HepG2 (cell line): ENCODE measurements around the gene ATP11A. TPM values are rescaled to one million over a fixed set of nuclear protein-coding genes. Genes with fewer than 3 reads are reported as not detected.

Experiments used
- CREB1 ChIP-seq, 2 experiments: fragments of 450-650 bp in 1 of 2; IDR thresholded peaks; 2 replicates each; pipeline ENCODE4 v1.6.1; 2016 to 2017; ENCODE audit warnings: control low read depth in 1 of 2, mild to moderate bottlenecking in 1 of 2, missing compliant biosample characterization in 1 of 2, missing genetic modification characterization in 1 of 2
- MYC ChIP-seq: sonication (generic); formaldehyde crosslinking; IDR thresholded peaks from 2 replicates; pipeline ENCODE4 v1.9.0; 2021; ENCODE audit warnings: missing genetic modification reagents, borderline replicate concordance
- NCOA5 ChIP-seq: sonication (generic); formaldehyde crosslinking; IDR thresholded peaks from 2 replicates; pipeline ENCODE4 v1.4.0; 2020; ENCODE audit warnings: missing genetic modification reagents
- NR2C2 ChIP-seq: sonication (generic); formaldehyde crosslinking; IDR thresholded peaks from 2 replicates; pipeline ENCODE4 v1.4.0; 2020; ENCODE audit warnings: missing genetic modification reagents, mild to moderate bottlenecking, moderate library complexity, borderline replicate concordance
- SMYD3 ChIP-seq: sonication (generic); formaldehyde crosslinking; IDR thresholded peaks from 2 replicates; pipeline ENCODE4 v1.8.1; 2023; ENCODE audit warnings: mild to moderate bottlenecking, missing genetic modification reagents
- ZNF761 ChIP-seq: sonication (generic); formaldehyde crosslinking; conservative IDR thresholded peaks from 2 replicates; pipeline ENCODE4 v1.4.0; 2020; ENCODE audit warnings: mild to moderate bottlenecking, missing genetic modification reagents
- ZNF879 ChIP-seq: sonication (generic); formaldehyde crosslinking; IDR thresholded peaks from 2 replicates; pipeline ENCODE4 v1.8.1; 2023; ENCODE audit warnings: missing genetic modification reagents
- polyA plus RNA-seq, 8 experiments: library from polyadenylated mRNA; depleted of rRNA in 3 of 8; stranded (reverse) in 7 of 8; unstranded in 1 of 8; fragments of >200 nt; fragmentation: Illumina TruSeq in 4 of 8; extraction: Trizol in 4 of 8; gene quantifications; 2 replicates each; pipeline versions ENCODE4 v1.2.1 to v1.2.3, GENCODE V29; 2011 to 2016; ENCODE audit warnings: low read depth in 4 of 8, missing spikeins in 1 of 8, mixed read lengths in 1 of 8; ENCODE audit not compliant: insufficient read depth in 1 of 8
- total RNA-seq, 5 experiments: library from RNA; depleted of rRNA; stranded (reverse); fragments of >200 nt; fragmentation: Illumina TruSeq; extraction: Trizol; gene quantifications; 2 replicates each; pipeline ENCODE4 v1.2.3, GENCODE V29; 2016; ENCODE audit warnings: low read depth in 1 of 5
- TF ChIP-seq, protein P1 (sequence below): sonication (generic); formaldehyde crosslinking; IDR thresholded peaks from one replicate; pipeline ENCODE4 v1.5.1; 2020; ENCODE audit warnings: mild to moderate bottlenecking, missing genetic modification reagents; ENCODE audit errors: not compliant biosample characterization
- TF ChIP-seq, protein P2 (sequence below): sonication (generic); formaldehyde crosslinking; IDR thresholded peaks from 2 replicates; pipeline ENCODE4 v1.4.0; 2020; ENCODE audit warnings: mild to moderate bottlenecking, low read depth, missing genetic modification reagents
- TF ChIP-seq, protein P3 (sequence below): sonication (generic); formaldehyde crosslinking; IDR thresholded peaks from 2 replicates; pipeline ENCODE4 v1.4.0; 2020; ENCODE audit warnings: missing genetic modification reagents
- TF ChIP-seq, protein P4 (sequence below): IDR thresholded peaks from 2 replicates; pipeline ENCODE4 v1.6.1; 2016; ENCODE audit warnings: missing genetic modification reagents, missing compliant biosample characterization

Gene ATP11A
- total and polyA plus RNA-seq, 2 of the 13 experiments (the other 11 are each of a cell fraction or from before 2014, with no cell fraction given), result 18.4 to 20.1 TPM

GRCh38 chr13:112721198-112722104, 31.6 kb downstream of the ATP11A start (continued):
- TF ChIP-seq, protein P1, sequence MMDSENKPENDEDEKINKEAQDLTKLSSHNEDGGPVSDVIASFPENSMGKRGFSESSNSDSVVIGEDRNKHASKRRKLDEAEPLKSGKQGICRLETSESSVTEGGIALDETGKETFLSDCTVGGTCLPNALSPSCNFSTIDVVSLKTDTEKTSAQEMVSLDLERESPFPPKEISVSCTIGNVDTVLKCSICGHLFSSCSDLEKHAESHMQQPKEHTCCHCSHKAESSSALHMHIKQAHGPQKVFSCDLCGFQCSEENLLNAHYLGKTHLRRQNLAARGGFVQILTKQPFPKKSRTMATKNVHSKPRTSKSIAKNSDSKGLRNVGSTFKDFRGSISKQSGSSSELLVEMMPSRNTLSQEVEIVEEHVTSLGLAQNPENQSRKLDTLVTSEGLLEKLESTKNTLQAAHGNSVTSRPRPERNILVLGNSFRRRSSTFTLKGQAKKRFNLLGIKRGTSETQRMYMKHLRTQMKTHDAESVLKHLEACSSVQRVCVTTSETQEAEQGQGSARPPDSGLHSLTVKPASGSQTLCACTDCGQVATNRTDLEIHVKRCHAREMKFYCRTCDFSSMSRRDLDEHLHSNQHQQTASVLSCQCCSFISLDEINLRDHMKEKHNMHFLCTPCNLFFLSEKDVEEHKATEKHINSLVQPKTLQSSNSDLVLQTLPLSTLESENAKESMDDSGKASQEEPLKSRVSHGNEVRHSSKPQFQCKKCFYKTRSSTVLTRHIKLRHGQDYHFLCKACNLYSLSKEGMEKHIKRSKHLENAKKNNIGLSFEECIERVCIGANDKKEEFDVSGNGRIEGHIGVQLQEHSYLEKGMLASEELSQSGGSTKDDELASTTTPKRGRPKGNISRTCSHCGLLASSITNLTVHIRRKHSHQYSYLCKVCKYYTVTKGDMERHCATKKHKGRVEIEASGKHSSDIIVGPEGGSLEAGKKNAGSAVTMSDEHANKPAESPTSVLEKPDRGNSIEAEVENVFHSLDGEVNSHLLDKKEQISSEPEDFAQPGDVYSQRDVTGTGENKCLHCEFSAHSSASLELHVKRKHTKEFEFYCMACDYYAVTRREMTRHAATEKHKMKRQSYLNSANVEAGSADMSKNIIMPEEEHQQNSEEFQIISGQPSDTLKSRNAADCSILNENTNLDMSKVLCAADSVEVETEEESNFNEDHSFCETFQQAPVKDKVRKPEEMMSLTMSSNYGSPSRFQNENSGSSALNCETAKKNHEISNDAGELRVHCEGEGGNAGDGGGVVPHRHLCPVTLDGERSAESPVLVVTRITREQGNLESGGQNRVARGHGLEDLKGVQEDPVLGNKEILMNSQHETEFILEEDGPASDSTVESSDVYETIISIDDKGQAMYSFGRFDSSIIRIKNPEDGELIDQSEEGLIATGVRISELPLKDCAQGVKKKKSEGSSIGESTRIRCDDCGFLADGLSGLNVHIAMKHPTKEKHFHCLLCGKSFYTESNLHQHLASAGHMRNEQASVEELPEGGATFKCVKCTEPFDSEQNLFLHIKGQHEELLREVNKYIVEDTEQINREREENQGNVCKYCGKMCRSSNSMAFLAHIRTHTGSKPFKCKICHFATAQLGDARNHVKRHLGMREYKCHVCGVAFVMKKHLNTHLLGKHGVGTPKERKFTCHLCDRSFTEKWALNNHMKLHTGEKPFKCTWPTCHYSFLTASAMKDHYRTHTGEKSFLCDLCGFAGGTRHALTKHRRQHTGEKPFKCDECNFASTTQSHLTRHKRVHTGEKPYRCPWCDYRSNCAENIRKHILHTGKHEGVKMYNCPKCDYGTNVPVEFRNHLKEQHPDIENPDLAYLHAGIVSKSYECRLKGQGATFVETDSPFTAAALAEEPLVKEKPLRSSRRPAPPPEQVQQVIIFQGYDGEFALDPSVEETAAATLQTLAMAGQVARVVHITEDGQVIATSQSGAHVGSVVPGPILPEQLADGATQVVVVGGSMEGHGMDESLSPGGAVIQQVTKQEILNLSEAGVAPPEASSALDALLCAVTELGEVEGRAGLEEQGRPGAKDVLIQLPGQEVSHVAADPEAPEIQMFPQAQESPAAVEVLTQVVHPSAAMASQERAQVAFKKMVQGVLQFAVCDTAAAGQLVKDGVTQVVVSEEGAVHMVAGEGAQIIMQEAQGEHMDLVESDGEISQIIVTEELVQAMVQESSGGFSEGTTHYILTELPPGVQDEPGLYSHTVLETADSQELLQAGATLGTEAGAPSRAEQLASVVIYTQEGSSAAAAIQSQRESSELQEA, result no peak
- TF ChIP-seq ZNF761 (CRISPR knock-in tag) (no peak), SMYD3 (no peak), NR2C2 (CRISPR knock-in tag) (peak; percentile 76; the same call in 1 of the 2 replicates), CREB1 (IDR thresholded peaks at IDR 0.05) (no peak), CREB1 (CRISPR knock-in tag; IDR thresholded peaks at IDR 0.05) (no peak), NCOA5 (CRISPR knock-in tag) (no peak), ZNF879 (CRISPR knock-in tag) (0 out of 2 replicates have a peak, but pooled peaks have one; percentile 67), MYC (no peak; the same call in 1 of the 2 replicates)
- TF ChIP-seq, protein P2, sequence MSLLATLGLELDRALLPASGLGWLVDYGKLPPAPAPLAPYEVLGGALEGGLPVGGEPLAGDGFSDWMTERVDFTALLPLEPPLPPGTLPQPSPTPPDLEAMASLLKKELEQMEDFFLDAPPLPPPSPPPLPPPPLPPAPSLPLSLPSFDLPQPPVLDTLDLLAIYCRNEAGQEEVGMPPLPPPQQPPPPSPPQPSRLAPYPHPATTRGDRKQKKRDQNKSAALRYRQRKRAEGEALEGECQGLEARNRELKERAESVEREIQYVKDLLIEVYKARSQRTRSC (CRISPR knock-in tag), result no peak
- TF ChIP-seq, protein P3, sequence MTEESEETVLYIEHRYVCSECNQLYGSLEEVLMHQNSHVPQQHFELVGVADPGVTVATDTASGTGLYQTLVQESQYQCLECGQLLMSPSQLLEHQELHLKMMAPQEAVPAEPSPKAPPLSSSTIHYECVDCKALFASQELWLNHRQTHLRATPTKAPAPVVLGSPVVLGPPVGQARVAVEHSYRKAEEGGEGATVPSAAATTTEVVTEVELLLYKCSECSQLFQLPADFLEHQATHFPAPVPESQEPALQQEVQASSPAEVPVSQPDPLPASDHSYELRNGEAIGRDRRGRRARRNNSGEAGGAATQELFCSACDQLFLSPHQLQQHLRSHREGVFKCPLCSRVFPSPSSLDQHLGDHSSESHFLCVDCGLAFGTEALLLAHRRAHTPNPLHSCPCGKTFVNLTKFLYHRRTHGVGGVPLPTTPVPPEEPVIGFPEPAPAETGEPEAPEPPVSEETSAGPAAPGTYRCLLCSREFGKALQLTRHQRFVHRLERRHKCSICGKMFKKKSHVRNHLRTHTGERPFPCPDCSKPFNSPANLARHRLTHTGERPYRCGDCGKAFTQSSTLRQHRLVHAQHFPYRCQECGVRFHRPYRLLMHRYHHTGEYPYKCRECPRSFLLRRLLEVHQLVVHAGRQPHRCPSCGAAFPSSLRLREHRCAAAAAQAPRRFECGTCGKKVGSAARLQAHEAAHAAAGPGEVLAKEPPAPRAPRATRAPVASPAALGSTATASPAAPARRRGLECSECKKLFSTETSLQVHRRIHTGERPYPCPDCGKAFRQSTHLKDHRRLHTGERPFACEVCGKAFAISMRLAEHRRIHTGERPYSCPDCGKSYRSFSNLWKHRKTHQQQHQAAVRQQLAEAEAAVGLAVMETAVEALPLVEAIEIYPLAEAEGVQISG (CRISPR knock-in tag), result peak; percentile 42
- TF ChIP-seq, protein P4, sequence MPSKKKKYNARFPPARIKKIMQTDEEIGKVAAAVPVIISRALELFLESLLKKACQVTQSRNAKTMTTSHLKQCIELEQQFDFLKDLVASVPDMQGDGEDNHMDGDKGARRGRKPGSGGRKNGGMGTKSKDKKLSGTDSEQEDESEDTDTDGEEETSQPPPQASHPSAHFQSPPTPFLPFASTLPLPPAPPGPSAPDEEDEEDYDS (CRISPR knock-in tag), result peak; percentile 47; the same call in 1 of the 2 replicates
